ENCODE measurements around the gene ZNF319. TPM values are rescaled to one million over a fixed set of nuclear protein-coding genes. Genes with fewer than 3 reads are reported as not detected.

Gene ZNF319
- polyA plus RNA-seq, 1 donor from 2014 or later, result 7.0 TPM

DNA sequence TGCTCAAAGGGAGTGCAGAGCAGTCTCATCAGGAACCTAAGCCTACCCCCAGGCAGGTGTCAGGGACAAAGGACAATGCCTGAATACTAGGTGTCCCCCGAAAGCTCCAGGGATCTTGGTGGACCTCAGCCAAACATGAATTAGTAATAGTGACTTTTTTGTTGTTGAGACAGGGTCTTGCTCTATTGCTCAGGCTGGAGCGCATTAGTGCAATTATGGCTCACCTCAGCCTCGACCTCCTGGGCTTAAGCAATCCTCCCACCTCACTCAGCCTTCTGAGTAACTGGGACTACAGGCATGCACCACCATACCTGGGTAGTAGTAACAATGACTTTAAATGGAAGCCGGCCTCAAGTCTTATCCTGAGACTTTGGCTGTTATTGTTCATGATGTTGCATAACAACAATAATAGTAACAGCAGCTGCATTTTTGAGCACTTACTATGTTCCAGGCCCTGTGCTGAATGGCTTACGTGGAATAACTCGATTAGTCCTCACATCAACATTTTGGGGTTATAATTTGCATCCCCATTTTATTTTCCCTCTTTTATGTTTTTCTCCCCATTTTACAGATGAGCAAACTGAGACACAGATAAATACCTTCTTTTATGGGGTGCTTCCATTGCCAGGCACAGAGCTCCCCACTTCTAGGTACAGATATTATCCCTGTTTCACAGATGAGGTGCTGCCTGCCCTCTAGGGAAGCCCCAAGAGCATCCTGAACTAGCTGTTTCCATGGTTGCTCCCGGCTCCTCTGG is 49.1 kb downstream of the ZNF319 start:
- no peak overlapping the region for H3K4me3 ChIP-seq (ENCODE audit: low read length)
- no peaks in the 10 kb centered on the region for H3K27me3 ChIP-seq (ENCODE audit: insufficient read depth, low read depth, low read length)
- H3K79me2 ChIP-seq (replicated peaks; ENCODE audit: insufficient read depth, low read length), result no peaks in the 10 kb centered on the region
- no peak overlapping the region for H3K9ac ChIP-seq (ENCODE audit: low read length)
- H3F3A ChIP-seq (ENCODE audit: insufficient read depth, low read length, poor library complexity, severe bottlenecking), result no peaks in the 10 kb centered on the region
- H4K20me1 ChIP-seq (ENCODE audit: insufficient read depth), result no peaks in the 10 kb centered on the region
- no peak overlapping the region for H2AFZ ChIP-seq (ENCODE audit: low read depth, low read length)
- H3K9me3 ChIP-seq (ENCODE audit: low read length), result no peaks in the 10 kb centered on the region
- no peaks in the 10 kb centered on the region for H3K36me3 ChIP-seq (ENCODE audit: insufficient read depth, low read length)
- H3K27ac ChIP-seq (ENCODE audit: low read length), result no peak overlapping the region
- H3K4me2 ChIP-seq (ENCODE audit: low read length), result no peak overlapping the region
- no peak for TF ChIP-seq RAD21 (conservative IDR thresholded peaks at IDR 0.05)
- H3K9me2 ChIP-seq (ENCODE audit: insufficient read depth, low read length), result no peaks in the 10 kb centered on the region

DNA sequence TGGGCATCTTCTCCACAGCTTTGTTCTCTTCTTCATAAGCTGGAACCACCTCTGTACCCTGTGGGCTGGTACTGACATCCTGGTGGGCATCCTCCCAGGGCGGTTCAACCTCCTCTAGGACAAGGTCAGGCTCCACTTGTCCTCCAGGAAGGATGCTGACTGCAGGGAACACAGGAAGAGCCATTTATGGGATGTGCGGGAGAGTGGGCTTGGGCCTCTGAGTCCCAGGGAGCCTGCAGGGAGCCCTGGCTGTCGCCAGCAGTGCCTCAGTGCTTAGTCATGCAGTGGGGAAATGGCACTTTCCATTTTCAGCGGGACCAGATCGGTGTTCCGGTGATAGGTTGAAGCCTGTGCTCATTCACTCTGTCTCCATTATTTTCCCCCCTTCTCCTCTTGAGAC is 50.1 kb downstream of the ZNF319 start:
- Histone ChIP-seq H4K20me1 (ENCODE audit: insufficient read depth) (no peaks in the 10 kb centered on the region), H3K4me3 (ENCODE audit: low read length) (no peak overlapping the region), H3K4me2 (ENCODE audit: low read length) (no peak overlapping the region), H2AFZ (ENCODE audit: low read depth, low read length) (no peak overlapping the region), H3K36me3 (ENCODE audit: insufficient read depth, low read length) (no peaks in the 10 kb centered on the region), H3K79me2 (replicated peaks; ENCODE audit: insufficient read depth, low read length) (no peaks in the 10 kb centered on the region), H3K9me2 (ENCODE audit: insufficient read depth, low read length) (no peaks in the 10 kb centered on the region), H3K27me3 (ENCODE audit: insufficient read depth, low read depth, low read length) (no peaks in the 10 kb centered on the region), H3K9ac (ENCODE audit: low read length) (no peak overlapping the region), H3K9me3 (ENCODE audit: low read length) (no peaks in the 10 kb centered on the region), H3K27ac (ENCODE audit: low read length) (no peak overlapping the region), H3F3A (ENCODE audit: insufficient read depth, low read length, poor library complexity, severe bottlenecking) (no peaks in the 10 kb centered on the region)
- no peak for TF ChIP-seq EP300 (conservative IDR thresholded peaks at IDR 0.05; ENCODE audit: poor library complexity, severe bottlenecking)
- no peak for TF ChIP-seq EZH2 (IDR thresholded peaks at IDR 0.05; ENCODE audit: borderline replicate concordance, insufficient read depth, low read length, poor library complexity, severe bottlenecking)
- TF ChIP-seq, protein P1, sequence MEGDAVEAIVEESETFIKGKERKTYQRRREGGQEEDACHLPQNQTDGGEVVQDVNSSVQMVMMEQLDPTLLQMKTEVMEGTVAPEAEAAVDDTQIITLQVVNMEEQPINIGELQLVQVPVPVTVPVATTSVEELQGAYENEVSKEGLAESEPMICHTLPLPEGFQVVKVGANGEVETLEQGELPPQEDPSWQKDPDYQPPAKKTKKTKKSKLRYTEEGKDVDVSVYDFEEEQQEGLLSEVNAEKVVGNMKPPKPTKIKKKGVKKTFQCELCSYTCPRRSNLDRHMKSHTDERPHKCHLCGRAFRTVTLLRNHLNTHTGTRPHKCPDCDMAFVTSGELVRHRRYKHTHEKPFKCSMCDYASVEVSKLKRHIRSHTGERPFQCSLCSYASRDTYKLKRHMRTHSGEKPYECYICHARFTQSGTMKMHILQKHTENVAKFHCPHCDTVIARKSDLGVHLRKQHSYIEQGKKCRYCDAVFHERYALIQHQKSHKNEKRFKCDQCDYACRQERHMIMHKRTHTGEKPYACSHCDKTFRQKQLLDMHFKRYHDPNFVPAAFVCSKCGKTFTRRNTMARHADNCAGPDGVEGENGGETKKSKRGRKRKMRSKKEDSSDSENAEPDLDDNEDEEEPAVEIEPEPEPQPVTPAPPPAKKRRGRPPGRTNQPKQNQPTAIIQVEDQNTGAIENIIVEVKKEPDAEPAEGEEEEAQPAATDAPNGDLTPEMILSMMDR (IDR thresholded peaks at IDR 0.05; ENCODE audit: poor library complexity, severe bottlenecking), result no peak
- TF ChIP-seq, protein P2, sequence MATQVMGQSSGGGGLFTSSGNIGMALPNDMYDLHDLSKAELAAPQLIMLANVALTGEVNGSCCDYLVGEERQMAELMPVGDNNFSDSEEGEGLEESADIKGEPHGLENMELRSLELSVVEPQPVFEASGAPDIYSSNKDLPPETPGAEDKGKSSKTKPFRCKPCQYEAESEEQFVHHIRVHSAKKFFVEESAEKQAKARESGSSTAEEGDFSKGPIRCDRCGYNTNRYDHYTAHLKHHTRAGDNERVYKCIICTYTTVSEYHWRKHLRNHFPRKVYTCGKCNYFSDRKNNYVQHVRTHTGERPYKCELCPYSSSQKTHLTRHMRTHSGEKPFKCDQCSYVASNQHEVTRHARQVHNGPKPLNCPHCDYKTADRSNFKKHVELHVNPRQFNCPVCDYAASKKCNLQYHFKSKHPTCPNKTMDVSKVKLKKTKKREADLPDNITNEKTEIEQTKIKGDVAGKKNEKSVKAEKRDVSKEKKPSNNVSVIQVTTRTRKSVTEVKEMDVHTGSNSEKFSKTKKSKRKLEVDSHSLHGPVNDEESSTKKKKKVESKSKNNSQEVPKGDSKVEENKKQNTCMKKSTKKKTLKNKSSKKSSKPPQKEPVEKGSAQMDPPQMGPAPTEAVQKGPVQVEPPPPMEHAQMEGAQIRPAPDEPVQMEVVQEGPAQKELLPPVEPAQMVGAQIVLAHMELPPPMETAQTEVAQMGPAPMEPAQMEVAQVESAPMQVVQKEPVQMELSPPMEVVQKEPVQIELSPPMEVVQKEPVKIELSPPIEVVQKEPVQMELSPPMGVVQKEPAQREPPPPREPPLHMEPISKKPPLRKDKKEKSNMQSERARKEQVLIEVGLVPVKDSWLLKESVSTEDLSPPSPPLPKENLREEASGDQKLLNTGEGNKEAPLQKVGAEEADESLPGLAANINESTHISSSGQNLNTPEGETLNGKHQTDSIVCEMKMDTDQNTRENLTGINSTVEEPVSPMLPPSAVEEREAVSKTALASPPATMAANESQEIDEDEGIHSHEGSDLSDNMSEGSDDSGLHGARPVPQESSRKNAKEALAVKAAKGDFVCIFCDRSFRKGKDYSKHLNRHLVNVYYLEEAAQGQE (IDR thresholded peaks at IDR 0.05; ENCODE audit: borderline replicate concordance), result no peak
- no peak for TF ChIP-seq SMC3 (conservative IDR thresholded peaks at IDR 0.05; ENCODE audit: poor library complexity)
- no peak for TF ChIP-seq RAD21 (conservative IDR thresholded peaks at IDR 0.05)

Data from neural cell (in vitro differentiated cells).